Adrenal gland (tissue), 12 donors: ENCODE results near the gene GOT1. TPM values are rescaled to one million over a fixed set of nuclear protein-coding genes. Genes with fewer than 3 reads are reported as not detected.

ENCODE experiments used
- DNase-seq, 7 donors: peaks; one replicate each; pipeline ENCODE4 v3.0.0-alpha.2; 2019 to 2020
- H3K27ac ChIP-seq, 5 donors: fragments of 200-600 bp; sonication (generic) in 4 of 5; 1 replicate in 3 of 5; 2 replicates in 2 of 5; pipeline versions ENCODE4 v1.5.1 to v1.8.0; 2016 to 2020; ENCODE audit warnings: mild to moderate bottlenecking in 1 of 5
- H3K27me3 ChIP-seq: fragments of 200-600 bp; 2 replicates; pipeline ENCODE4 v1.8.0; 2021
- H3K36me3 ChIP-seq, 2 donors: fragments of 200-600 bp; replicated peaks in 1 of 2; 1 replicate in 1 of 2; 2 replicates in 1 of 2; pipeline versions ENCODE4 v1.5.1 to v1.8.0; 2018 to 2022
- H3K4me1 ChIP-seq, 2 donors: fragments of 200-600 bp; replicated peaks in 1 of 2; 1 replicate in 1 of 2; 2 replicates in 1 of 2; pipeline versions ENCODE4 v1.5.1 to v1.8.0; 2018 to 2021
- H3K4me3 ChIP-seq, 4 donors: fragments of 200-600 bp; sonication (generic) in 3 of 4; one replicate each; pipeline ENCODE4 v1.5.1; 2016 to 2018
- H3K9me3 ChIP-seq, 3 donors: fragments of 200-600 bp; sonication (generic) in 1 of 3; replicated peaks in 1 of 3; 1 replicate in 2 of 3; 2 replicates in 1 of 3; pipeline versions ENCODE4 v1.5.1 to v1.8.0; 2016 to 2021
- POLR2A ChIP-seq, 2 donors: fragments of 450-650 bp; IDR thresholded peaks; one replicate each; pipeline ENCODE4 v1.6.1; 2017; ENCODE audit warnings: antibody characterized with exemption in 2 of 2, mild to moderate bottlenecking in 2 of 2, moderate library complexity in 1 of 2
- WGBS, 4 donors: extraction: QIAGEN DNeasy Blood & Tissue Kit in 2 of 4; methylation state at CpG; one replicate each; pipeline versions ENCODE4 v1.1.5 to v1.1.7; 2013 to 2017; 5-methylcytosine and 5-hydroxymethylcytosine counted together
- intact Hi-C, 2 donors: fragments of 100-400 bp; cut with DNase I; formaldehyde crosslinking; loops; one replicate each; pipeline versions ENCODE4 v1.14.1 to v1.15.0; 2022 to 2023
- polyA plus RNA-seq, 3 donors: library from polyadenylated mRNA; stranded (reverse); fragments of 200-250 nt in 2 of 3; fragments of 350-450 nt in 1 of 3; fragmentation: Illumina TruSeq in 1 of 3; extraction: RNeasy Lipid Tissue Mini Kit (QIAGEN cat#74804) in 1 of 3; gene quantifications; one replicate each; pipeline ENCODE4 v1.2.3, GENCODE V29; 2013 to 2014
- total RNA-seq, 9 donors: library from RNA; depleted of rRNA in 4 of 9; stranded (reverse); fragments of >200 nt in 4 of 9; fragments of 120-200 nt in 1 of 9; fragmentation: NEBNext Ultra II Directional in 1 of 9; extraction: Animal tissue kit (Norgen Biotek cat#: 25700) in 1 of 9; gene quantifications; one replicate each; pipeline versions ENCODE4 v1.1.0 to v1.2.4, GENCODE V29; 2013 to 2023
- TF ChIP-seq, protein P1 (sequence below), 6 experiments: fragments of 450-650 bp in 4 of 6; fragments of 200-600 bp in 2 of 6; sonication (generic) in 1 of 6; IDR thresholded peaks; 1 replicate in 5 of 6; 2 replicates in 1 of 6; pipeline versions ENCODE4 v1.5.1 to v1.8.0; 2016 to 2021; ENCODE audit warnings: antibody characterized with exemption in 6 of 6, mild to moderate bottlenecking in 2 of 6, moderate library complexity in 1 of 6
- donor health status: healthy with polysubstance abuse.
- donor health status: Bipolar disorder and iron deficiency.
- donor health status: DM: yes; HTN: yes; CAD: no.
- donor health status: DM: no; HTN: no; CAD: no.
- donor health status: DM: no; HTN: no; CAD: no.
- donor health status: DM: yes; HTN: yes; CAD: no.

Gene GOT1
- total and polyA plus RNA-seq, 12 donors = 10.7 to 139 (median 29.8) TPM

DNA sequence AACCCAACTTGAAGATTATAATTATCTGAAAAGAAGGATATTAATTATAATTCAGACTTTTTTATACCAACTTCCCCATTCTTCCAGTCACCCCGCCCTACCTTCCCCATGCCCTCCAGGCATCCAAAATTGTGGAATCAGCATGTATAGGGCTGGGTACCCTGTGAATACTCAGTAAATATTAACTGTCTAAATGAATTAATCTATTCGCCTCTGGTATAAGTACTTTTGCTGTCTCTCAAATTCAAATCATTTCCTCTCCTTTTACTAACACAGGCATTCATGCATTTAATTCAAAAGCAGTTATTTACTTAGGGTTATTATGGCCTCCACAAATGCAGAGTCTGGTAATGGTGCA lies 26.5 kb upstream of the GOT1 start:
- TF ChIP-seq, protein P1, sequence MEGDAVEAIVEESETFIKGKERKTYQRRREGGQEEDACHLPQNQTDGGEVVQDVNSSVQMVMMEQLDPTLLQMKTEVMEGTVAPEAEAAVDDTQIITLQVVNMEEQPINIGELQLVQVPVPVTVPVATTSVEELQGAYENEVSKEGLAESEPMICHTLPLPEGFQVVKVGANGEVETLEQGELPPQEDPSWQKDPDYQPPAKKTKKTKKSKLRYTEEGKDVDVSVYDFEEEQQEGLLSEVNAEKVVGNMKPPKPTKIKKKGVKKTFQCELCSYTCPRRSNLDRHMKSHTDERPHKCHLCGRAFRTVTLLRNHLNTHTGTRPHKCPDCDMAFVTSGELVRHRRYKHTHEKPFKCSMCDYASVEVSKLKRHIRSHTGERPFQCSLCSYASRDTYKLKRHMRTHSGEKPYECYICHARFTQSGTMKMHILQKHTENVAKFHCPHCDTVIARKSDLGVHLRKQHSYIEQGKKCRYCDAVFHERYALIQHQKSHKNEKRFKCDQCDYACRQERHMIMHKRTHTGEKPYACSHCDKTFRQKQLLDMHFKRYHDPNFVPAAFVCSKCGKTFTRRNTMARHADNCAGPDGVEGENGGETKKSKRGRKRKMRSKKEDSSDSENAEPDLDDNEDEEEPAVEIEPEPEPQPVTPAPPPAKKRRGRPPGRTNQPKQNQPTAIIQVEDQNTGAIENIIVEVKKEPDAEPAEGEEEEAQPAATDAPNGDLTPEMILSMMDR (IDR thresholded peaks at IDR 0.05) = no peak
- no peak for TF ChIP-seq POLR2A (IDR thresholded peaks at IDR 0.05)
- intact Hi-C loops = no loop called here
- H3K27ac ChIP-seq = no peak overlapping the region
- no peaks in the 10 kb centered on the region for H3K9me3 ChIP-seq
- H3K4me1 ChIP-seq = no peaks in the 10 kb centered on the region
- H3K27me3 ChIP-seq = peaks cover 37% of the 10 kb centered on the region
- 76 to 86% (median 81%) methylated on average over 2 of the region's 2 CpGs for WGBS, 4 donors
- H3K36me3 ChIP-seq = no peaks in the 10 kb centered on the region
- DNase-seq = no peak
- no peak overlapping the region for H3K4me3 ChIP-seq

DNA sequence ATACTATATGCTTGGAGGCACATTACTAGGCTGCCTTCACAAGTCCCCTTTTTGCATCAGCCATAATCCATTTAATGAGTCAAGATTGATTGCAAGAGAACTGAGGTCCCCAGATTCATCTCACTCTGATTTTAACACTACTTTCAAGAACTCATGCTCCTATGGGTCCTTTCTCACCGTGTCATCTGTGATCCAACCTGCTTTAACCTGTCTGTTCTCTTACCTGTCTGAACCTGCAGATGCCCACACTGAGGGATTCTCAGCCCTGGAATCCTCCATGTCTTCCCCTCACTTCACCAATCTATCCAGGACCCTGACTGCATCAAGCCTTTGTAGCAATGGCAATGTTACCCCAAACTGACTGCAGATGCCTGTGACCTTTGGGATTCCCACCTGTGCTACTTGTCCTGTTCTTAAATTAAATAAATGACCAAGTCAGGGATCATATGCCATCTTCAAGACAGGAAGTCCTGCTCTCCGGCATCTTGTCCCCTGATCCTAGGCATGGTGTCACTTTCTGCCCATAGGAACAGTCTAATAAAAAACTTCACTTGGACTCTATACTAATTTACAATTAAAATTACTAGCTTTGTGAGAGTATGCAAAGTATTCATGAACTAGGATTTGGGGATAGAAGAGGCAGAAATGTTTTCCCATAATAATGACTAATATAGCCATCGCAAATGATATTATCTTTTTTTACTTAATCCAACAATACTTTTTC lies 25.9 kb upstream of the GOT1 start:
- no peak overlapping the region for H3K4me3 ChIP-seq
- no peak overlapping the region for H3K27ac ChIP-seq
- peaks cover 37% of the 10 kb centered on the region for H3K27me3 ChIP-seq
- TF ChIP-seq, protein P1 (IDR thresholded peaks at IDR 0.05) = no peak
- TF ChIP-seq POLR2A (IDR thresholded peaks at IDR 0.05) = no peak
- no peaks in the 10 kb centered on the region for H3K9me3 ChIP-seq
- WGBS, 4 donors = 82 to 96% (median 87%) methylated on average over 3 of the region's 3 CpGs
- intact Hi-C loops = no loop called here
- no peaks in the 10 kb centered on the region for H3K4me1 ChIP-seq
- DNase-seq = no peak
- H3K36me3 ChIP-seq = no peaks in the 10 kb centered on the region

DNA sequence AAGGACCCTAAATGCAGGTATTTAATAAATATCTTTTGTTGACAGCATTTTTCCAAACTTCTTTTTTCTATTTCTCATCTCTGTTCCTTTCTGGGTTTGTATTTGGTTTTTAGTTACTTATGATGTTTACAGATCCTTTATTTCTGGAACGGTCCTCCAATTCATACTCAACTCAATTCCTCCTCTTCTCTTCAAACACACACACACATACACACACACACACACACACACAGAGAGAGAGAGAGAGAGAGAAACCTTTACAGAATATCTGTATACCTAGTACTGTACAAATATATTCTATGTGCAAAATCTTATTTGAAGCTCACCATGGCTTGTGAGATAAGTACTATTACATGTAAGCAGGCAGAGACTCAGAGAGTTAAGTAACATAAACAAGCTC lies 21.6 kb upstream of the GOT1 start:
- TF ChIP-seq POLR2A (IDR thresholded peaks at IDR 0.05) = no peak
- TF ChIP-seq, protein P1 (IDR thresholded peaks at IDR 0.05) = no peak
- no peaks in the 10 kb centered on the region for H3K36me3 ChIP-seq
- H3K4me3 ChIP-seq = no peak overlapping the region
- H3K27ac ChIP-seq = no peak overlapping the region
- H3K4me1 ChIP-seq = no peaks in the 10 kb centered on the region
- WGBS, 4 donors = 73 to 89% (median 84%) methylated on average over 1 of the region's 1 CpG
- no peaks in the 10 kb centered on the region for H3K9me3 ChIP-seq
- intact Hi-C loops = no loop called here
- DNase-seq = no peak
- H3K27me3 ChIP-seq = peaks cover 27% of the 10 kb centered on the region

DNA sequence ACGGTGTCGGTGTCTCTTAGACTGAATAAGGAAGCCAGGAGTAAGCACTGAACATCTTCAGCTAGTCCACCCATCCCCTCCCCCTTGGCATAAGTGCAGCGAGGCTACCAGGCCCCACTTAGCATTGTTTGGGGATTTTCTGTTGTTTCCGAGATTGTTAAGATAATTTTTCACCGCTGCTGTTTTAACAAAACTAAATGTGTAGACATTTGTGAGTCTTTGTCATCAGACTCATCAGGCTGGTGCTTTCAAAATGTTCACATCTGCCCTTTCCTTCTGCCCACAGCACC lies 21.0 kb upstream of the GOT1 start:
- no peak for TF ChIP-seq POLR2A (IDR thresholded peaks at IDR 0.05)
- TF ChIP-seq, protein P1 (IDR thresholded peaks at IDR 0.05) = no peak
- no peak for DNase-seq
- no peaks in the 10 kb centered on the region for H3K9me3 ChIP-seq
- no peaks in the 10 kb centered on the region for H3K4me1 ChIP-seq
- H3K36me3 ChIP-seq = no peaks in the 10 kb centered on the region
- H3K27ac ChIP-seq = no peak overlapping the region
- H3K27me3 ChIP-seq = peaks cover 22% of the 10 kb centered on the region
- no peak overlapping the region for H3K4me3 ChIP-seq
- WGBS, 4 donors = 42 to 57% (median 50%) methylated on average over 5 of the region's 5 CpGs
- intact Hi-C loops = no loop called here
